Eye (tissue), 1 donor: ENCODE measurements around the gene RAB7A.

Experiments used
- DNase-seq: peaks from one replicate; pipeline ENCODE4 v3.0.0-alpha.2; 2015

The RAB7A gene

DNA sequence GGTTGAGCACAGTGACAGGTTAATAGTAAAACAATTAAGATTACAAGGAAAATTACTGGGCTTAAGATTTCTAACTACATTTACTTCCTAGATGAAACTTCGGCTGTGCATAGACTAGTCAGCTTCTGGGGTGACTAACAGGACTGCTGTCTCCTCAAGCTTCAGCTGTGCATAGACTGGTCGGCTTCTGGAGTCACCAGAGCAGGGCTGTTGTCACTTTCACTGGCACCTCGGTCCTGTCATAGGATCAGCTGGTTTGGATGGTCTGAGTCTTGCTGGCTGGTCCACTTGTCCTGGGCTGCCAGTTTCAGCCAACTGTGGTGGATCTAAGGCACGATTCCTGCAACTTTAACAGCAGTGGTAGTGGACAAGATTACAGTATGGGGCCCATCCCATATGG lies 129.6 kb downstream of the RAB7A start:
- no peak for DNase-seq

GRCh38 chr3:128858167-128858566 lies 132.2 kb downstream of the RAB7A start:
- no peak for DNase-seq

GRCh38 chr3:128859630-128860029 lies 133.6 kb downstream of the RAB7A start:
- no peak for DNase-seq

DNA sequence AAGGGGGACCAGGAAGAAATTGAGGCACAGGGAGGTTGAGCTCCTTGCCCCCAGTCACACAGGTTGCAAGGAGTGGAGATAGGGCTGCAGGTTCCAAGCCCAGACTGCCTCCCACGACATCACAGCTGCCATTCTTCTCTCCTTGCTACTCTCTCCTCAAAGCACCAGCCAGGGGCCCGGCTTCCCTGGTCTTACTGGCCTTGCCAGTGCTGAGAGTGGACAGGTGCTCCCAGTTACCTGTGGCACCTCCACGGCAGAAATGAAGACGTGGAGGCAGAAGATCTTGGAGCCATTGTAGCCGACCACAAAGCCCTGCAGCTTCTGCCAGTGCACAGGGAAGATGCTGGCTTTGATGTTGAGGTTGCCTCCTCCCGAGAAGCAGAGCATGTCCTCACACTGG lies 135.5 kb downstream of the RAB7A start:
- DNase-seq = no peak

- DNase-seq = no peak
Observed at GRCh38 chr3:128863560-128863959, 137.6 kb downstream of the RAB7A start.
